Measurements from ENCODE around the gene ZNF774. TPM values are rescaled to one million over a fixed set of nuclear protein-coding genes. Genes with fewer than 3 reads are reported as not detected.

Gene ZNF774
- total and polyA plus RNA-seq, 2 of the 8 experiments (the other 6 are each of a cell fraction or from before 2014, with no cell fraction given): 0.82 to 2.6 TPM

DNA sequence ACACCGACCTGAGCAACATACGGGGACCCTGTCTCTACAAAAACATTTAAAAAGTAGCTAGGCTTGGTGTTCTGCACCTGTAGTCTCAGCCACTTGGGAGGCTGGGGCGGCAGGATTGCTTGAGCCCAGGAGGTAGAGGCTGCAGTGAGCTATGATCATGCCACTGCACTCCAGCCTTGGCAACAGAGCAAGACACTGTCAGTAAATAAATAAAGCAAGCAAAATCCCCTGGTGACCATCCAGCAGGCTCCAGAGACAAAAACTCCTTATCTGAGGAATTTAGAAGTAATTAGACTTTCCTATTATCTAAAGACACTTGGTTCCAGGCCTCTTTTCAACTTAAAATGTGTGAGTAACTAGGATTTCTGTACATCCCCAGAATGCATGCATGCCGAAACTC lies 29.5 kb upstream of the ZNF774 start (continued):
- TF ChIP-seq MAX (IDR thresholded peaks at IDR 0.05): no peak

Data from H1 (cell line).